HG02571 (cell line): ENCODE data around the gene CCDC192.
"Not testable (repeated sequence)": the region's sequence is repeated elsewhere in the genome, so short reads cannot be mapped to it uniquely, and the experiment has no call there.

Source experiments
- ATAC-seq: cut with Tn5 transposase; IDR thresholded peaks from one replicate; pipeline ENCODE4 v1.9.1; 2021; ENCODE audit warnings: mild to moderate bottlenecking, moderate library complexity; ENCODE audit not compliant: unreplicated experiment

Gene CCDC192, protein sequence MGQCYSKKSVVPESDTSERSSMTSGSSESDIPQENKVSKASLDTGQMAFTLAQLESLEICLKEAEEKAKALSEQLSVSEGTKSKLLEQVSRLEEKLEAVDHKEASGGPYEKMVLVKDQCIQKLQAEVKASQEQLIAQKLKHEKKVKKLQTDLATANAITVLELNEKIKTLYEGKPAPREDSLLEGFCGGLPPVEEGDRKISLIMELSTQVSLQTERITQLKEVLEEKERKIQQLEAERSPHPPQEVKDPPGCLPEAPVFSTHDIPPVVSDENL

DNA sequence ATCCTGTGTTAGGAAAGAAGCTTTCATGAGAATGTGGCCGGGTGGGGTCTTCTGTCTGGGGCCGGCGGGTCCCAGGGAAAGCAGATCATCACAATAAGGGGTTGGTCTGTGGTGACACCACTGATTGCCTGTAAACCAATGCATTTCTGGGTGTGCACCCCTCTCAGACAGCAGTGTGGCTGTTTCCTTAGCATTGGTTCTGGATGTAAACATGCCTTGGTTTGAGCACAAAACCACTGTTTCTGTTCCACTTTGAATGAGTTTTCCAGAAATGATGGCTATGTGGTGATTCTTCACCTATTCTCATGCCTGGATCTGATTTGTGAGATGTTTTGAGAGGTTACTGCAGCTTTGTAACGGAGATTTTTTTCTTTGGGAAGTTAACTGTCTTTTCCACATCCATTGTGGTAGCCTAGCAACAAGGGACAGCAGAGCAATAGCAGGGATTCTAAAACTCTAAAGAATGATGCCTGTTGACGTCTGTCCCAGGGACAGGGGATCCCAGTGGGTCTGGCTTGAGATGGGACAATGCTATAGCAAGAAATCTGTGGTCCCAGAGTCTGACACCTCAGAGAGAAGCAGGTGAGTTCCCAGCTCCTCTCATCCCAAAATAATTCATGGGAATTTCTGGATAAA lies at the start of gene CCDC192:
CCDC192 (plus strand) TSS at position 466 of the 636 bp plus-strand sequence; CDS start at position 521, 55 bp downstream.
- no peak for ATAC-seq

DNA sequence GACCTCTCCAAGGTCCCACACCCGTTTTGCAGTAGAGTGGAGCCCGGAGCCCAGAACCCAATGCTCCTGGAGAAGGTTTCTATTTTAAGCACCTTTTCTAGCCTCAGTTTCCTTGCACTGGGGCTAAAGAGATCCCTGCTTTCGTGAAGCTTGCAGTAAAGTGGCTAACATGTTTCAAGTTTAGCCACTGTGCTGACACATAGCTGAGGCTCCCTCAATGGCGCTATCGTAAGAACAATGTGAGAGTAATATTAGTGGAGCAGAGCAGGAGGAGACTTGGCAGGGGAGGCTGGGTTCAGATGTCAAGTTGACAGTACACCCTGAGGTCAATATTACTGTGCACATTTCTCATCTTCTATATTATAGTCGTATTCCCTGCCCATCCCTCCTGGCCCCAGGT lies 46.4 kb upstream of the CCDC192 start:
- ATAC-seq, result no peak

DNA sequence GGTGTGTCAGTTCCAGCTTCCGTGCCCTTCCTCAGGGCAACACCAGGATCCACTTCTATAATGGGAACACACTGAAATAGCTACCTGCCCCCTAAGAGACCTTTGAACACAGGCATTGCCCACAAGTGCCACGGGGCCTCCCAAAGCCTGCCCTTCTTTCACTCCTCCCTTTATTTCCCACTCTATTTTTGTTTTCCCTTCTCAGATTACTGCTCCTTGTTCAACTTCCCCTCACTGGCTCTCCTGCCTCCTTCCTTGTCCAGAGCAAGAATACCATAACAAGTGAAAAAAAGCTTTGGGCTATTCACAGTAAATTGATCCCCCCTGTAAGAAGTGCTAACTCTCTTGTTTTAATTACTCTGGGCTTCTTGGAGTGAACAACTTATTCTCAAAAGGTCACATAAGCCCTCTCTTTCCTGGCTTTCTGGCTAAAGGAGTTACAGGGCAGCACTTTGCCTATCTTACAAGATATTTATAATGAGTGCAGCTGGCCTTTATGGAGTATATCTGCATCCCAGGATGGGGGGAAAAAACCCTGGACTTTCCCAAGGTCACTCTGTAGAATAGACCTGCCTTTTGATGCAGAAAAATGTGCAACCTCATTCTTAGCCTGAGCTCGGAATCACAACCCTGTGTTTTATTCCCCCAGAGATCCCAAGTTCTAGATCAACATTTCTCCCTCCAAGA lies 43.0 kb upstream of the CCDC192 start:
- no peak for ATAC-seq

DNA sequence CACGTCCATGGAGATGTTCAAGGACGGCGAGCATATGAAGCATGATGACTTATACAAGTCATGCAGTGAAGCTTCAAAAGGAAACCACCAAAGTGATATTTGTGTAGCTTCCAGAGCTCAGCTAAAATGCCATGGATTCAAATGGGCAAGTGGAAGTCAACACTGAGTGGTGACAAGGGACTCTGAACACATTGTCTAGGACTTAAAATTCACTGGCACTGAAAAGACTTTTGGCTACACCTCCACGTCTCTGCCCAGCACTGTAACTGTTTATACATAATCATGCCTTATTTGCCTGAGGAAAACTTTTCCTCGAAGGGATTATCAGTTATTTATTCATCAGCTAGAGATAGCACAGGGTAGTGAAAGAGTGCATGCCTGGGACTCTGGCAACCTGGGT lies 39.1 kb upstream of the CCDC192 start:
- ATAC-seq, result no peak

DNA sequence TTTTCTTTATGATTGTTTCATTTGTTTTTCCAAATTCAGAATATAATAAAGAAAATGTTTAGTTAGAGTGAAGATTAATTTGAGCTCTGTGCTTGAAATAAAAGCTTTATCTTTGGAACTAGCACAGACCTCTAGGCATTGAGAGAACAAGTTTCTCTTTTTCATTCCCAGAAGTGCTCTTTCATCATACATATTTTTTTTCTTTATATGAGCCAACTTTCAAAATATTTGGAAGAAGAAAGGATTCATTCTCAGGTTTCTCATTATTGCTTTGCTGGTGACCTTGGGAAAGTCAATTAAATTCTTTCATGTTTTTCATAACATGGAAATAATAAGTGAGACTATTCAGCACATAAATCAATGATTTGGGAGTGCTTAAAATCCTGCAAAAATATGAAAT lies 37.5 kb upstream of the CCDC192 start:
- ATAC-seq, result no peak

DNA sequence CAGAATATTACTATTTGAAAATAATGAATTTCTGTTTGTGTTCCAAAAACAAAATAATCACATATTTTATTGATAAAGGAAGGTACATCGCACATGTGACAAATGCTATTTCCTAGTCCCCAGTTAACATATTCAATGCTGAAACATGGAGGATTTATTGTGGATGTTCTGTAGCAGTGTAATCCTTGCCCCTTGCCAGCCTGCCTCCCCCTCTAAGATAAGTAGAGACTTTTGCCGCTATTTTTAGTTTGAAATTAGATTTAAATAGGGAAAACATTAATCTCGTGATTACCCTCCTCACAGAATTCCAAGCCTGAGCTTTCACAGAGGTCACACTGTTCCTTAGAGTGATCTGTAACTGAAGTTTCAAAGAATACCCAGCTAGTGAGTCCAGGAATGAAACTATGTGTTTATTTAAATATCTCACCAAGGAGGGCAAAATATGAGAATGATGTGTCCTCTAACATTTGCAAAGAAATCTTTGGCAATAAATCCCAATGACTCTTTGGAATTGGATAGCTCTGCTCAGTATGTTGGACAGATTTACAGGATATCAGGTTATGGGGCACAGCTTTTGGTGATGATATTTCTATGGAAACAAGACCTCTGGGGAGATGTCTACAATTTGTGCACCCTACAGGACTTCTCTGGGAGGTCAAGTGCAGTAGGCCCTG lies 37.0 kb upstream of the CCDC192 start:
- ATAC-seq, result no peak

DNA sequence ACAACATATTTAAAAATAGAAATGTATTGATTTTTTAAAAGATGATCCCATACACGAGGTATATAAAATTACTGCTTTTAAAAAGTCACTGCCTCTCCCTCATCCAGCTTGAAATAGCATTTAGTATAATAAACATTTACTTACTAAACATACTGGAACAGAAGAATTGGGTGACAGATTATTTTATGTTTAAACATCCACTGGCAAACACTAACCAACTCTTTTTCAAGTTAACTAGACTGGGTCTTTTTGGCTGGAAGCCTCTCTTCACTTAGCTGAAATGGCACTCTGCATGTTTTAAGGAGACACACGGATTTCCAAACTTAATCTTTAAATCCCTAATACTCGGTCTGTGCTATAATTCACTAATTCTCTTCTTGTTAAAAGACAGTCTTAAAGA lies 35.3 kb upstream of the CCDC192 start:
- no peak for ATAC-seq

DNA sequence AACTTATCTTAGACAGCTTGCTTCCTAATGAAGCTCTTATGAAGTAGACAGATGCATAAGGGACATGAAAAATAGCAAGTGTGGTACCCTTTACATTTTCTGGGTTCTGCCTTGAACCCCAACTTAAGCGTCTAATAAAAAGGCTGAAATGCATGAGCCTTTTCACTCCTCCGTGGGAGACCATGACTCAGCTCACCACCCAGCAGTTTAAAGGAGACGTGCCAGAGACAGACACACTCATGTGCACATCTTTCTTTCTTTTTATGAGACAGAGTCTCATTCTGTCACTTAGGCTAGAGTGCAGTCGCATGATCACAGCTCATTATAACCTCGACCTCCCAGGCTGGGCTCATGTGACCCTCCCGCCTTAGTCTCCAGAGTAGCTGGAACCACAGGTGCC lies 32.0 kb upstream of the CCDC192 start:
- ATAC-seq, result no peak

DNA sequence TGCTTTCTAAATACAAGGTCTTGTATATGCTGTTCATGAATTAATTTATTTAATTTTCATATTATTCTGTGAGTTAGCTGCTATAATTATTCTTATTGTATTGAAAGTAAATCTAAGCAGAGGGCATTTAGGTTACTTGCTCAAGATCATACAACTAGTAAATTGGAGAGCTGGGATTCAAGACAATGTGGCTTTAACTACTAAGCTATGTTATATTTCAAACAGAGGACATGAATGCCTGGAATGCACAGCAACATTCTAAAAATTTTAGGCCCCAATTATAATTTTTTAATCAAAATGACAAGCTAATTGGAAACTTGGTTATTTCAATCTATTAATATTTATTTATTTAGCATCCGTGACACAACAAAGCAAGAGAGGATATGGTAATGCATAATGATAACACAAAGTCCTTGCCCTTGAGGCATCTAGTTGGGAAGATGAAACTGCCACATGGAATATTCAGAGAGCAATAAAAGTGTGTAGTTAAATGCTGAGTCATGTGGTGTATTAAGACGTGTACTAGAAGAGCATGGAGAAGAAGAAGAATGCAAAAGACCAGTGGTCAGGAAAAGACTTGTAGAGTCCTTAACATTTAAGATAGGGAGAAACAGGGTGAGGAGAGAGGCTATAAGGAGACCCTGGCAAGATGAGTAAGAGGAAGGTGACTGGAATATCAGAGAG lies 29.9 kb upstream of the CCDC192 start:
- no peak for ATAC-seq

DNA sequence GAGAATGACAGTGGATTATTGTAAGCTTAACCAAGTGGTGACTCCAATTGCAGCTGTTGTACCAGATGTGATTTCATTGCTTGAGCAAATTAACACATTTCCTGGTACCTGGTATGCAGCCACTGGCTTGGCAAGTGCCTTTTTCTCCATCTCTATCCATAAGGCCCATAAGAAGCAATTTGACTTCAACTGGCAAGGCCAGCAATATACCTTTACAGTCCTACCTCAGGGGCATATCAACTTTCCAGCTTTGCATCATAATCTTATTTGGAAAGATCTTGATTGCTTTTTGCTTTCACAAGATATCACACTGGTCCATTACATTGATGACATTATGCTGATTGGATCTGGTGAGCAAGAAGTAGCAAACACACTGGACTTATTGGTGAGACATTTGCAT lies 26.2 kb upstream of the CCDC192 start:
- ATAC-seq, result not testable (repeated sequence)

DNA sequence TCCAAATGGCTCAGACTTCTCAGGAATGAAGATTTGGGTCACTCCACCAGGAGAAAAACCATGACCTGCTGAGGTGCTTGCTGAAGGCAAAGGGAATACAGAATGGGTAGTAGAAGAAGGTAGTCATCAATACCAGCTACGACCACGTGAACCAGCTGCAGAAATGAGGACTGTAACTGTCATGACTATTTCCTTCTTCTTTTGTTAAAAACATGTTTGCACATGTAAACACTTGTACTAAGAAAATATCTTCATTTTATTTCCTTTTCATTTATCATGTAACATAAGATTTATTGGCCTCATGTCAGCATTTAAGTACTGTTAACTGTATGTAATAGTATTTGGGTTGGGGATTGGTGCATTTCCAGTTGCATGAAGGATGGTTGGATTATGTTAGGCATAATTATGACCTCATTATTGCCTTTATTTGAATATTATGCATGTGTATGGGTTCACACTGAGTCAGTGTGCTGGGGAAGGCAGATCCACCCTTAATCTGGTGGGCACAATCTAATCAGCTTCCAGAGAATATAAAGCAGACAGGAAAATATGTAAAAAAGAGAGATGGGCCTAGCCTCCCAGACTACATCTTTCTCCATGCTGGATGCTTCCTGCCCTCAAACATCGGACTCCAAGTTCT lies 23.4 kb upstream of the CCDC192 start:
- not testable (repeated sequence) for ATAC-seq

DNA sequence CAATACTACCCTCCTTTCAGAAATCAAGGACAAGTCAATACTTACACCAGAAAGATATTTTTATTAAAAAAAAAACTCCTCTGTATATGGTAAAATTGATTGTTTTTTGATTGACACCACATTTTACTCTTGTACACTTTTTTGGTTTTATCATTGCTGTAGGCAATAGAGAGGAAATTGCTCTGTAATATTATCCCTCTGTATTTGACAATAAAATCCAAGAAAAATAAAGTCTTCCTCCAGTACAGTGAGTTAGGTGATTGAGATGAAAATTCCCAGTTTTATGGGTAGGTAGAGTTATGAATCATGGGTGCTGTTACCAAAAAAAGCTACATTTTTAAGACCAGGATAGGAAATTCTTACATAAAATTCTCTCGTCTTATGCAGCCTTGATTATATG lies 22.6 kb upstream of the CCDC192 start:
- ATAC-seq, result no peak

DNA sequence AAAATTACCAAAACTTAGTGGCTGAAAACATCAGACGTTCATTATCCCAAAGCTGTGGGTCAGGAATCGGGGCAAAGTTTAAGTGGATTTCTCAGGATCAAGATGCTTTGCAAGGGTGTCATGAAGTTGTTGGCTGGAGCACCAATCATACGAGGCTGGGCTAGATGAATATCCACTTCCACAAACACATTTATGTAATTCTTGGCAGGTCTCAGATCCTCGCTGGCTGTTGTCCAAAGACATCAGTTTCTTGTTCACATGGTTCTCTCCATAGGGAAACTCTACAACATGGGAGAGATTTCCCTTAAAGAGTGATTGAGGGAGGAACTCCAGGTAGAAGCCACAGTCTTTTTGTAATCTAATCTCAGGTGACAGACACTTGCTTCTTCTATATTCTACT lies 20.2 kb upstream of the CCDC192 start:
- no peak for ATAC-seq

DNA sequence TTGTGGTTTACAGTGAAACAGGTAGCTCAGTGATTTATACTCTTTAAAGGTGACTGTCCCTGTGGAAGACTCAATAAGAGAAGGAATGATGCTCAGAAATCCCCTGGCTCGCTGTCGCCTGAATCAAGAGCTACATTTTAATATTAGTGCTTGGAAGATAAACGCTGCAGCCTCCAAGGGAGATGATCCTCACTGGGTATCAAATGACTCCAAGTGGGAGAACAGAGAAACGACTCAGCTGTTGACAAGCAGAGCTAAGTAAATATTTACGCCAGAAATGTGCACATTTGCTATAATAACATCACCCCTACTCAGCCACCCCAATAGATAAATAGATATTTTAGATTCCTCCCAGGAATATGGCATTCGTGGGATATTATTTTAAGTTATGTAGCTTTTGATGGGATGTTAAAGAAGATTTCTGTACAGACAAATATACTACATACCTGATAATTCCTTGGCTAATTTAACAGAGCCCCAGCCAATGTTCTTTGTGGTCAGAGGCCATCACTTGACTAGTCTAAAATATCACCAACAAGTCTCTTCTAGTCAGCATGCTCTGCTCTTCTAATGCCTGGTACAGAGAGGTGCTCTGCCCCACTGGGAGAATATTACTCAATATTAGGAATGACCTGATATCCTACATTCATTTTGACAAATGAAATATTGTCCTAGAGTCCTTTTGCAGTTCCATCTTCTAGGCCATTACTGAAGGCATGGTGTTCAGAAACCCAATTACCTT lies 18.3 kb upstream of the CCDC192 start:
- no peak for ATAC-seq

DNA sequence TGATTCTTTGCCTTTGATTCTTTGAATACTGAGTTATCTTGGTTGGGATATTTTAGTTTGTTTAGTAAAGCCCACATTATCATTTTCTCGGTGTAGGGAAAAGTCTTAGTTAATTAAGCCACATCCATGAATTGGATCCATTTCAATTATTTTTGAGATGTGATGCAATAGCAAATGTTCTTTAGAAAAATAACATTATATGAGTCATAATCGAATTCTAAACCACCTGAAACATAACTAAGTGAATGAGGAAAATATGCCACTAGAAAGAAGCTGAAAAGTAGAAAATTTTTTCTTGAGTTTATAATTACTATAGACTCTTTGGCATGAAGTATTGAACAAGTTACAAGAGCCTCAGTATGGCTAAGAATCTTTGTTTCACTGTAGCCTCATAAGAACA lies 17.5 kb upstream of the CCDC192 start:
- no peak for ATAC-seq

DNA sequence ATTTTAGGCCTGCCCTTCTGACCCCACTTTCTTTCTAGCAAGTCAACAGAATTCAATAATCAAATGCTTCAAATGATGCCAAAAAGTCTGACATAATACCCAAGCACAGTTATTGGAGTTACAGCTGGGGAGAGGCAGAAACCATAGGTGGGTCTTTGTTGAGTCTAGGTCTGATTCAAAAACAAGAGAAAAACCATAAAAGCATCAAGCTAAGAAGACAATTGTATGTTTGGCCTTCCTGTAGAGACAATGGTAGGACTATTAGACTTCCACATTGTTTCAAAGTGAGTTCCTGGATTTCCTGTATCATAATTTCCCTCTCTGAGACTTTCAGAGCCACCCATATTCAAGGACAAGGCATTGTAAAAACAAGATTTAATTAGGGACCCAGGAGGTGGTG lies 16.8 kb upstream of the CCDC192 start:
- ATAC-seq, result no peak

DNA sequence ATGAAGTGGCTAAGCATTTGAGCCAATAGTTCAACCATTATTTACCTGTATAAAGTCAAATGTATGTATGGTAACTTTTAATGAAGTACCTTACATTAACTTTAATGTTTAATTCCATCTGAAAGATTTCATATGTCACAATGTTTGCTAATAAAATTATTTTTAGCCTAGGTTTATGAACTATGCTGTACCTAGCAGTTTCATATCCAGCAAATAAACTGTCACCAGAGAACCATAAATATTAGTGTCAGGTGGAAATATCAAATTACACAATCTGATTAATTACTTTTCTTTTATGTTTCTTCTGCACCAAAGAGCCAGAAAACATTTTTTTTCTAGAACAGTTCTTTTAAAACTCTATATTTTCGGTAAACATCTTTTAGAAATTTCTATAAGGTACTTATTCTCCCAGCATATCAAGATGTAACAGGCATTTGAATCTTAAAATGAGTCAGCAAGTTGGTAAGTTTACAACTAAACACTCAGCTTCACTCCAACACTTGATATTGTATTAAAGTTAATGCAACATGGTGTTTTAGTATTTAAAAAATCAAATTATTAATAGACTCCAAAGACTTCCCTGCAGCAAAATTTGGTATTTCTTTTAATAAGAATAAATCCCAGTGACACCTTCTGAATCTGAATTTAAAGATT lies 8.5 kb upstream of the CCDC192 start:
- ATAC-seq, result no peak

DNA sequence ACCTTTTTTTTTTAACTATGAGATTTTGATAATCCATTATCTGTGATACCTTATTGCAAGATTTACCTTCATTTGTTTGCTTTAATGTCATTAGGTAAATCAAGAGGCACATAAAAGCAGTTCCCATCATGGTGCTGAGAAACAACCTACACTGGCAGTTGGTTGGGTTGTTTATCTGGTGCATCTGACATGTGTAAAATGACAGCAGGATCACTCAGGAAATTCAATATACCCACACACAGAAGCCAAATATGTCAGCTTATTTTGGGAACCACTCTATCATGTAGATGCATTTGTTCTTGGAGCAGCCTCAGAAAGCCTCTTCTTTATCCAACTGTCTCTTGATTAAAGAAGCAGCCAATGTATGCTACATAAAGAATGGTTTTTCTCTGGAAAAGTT lies 7.8 kb upstream of the CCDC192 start:
- no peak for ATAC-seq

DNA sequence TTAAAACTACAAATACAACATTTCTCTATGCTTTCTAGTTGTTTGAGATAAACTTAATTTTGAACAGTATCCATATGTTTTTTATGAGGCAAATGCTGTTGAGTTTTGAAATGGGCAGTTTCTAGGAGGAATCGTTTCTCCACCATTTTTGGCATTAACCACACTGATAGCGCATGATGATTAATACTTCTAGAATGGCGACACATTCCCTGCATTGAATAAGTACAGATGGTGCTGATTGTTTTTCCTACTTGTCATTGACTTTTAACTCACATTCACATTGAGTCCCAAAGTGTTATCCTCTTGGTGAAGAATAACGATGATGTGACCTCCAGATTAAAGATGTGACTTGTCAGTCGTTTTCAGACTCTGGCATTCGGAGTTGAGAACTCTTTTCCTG lies 6.5 kb upstream of the CCDC192 start:
- no peak for ATAC-seq
